SU-DHL-6 (cell line): ENCODE data around the gene ZNF563.

Experiments
- H2AFZ ChIP-seq: fragments of 200-600 bp; sonication (generic); 2 replicates; pipeline ENCODE4 v1.6.1; 2014; ENCODE audit warnings: low read depth, mild to moderate bottlenecking, moderate library complexity, mixed read lengths, antibody characterized with exemption, low read length; ENCODE audit not compliant: severe bottlenecking
- H3F3A ChIP-seq: fragments of 200-600 bp; shearing (Covaris generic); 2 replicates; pipeline ENCODE4 v1.6.0; 2016; ENCODE audit warnings: antibody characterized with exemption, mild to moderate bottlenecking; ENCODE audit not compliant: insufficient read depth
- H3K27ac ChIP-seq: fragments of 200-600 bp; sonication (generic); 2 replicates; pipeline ENCODE4 v1.5.1; 2016; ENCODE audit warnings: low read depth, mild to moderate bottlenecking, low read length, moderate library complexity, mixed read lengths
- H3K27me3 ChIP-seq: fragments of 200-600 bp; sonication (generic), shearing (Covaris generic); 2 replicates; pipeline ENCODE4 v1.6.0; 2014; ENCODE audit warnings: mild to moderate bottlenecking, low read length
- H3K36me3 ChIP-seq: fragments of 200-600 bp; sonication (generic); 2 replicates; pipeline ENCODE4 v1.6.1; 2014; ENCODE audit warnings: mild to moderate bottlenecking, low read length, mixed read lengths
- H3K4me2 ChIP-seq: fragments of 300-600, 200-600 bp; shearing (Covaris generic), sonication (generic); 2 replicates; pipeline ENCODE4 v1.6.0; 2014; ENCODE audit warnings: low read length, low read depth, mild to moderate bottlenecking; ENCODE audit not compliant: poor library complexity, severe bottlenecking
- H3K4me3 ChIP-seq: fragments of 200-600 bp; sonication (generic); 2 replicates; pipeline ENCODE4 v1.5.1; 2014; ENCODE audit warnings: antibody characterized with exemption, low read length, mild to moderate bottlenecking, mixed read lengths; ENCODE audit not compliant: insufficient read depth, poor library complexity, severe bottlenecking
- H3K79me2 ChIP-seq: fragments of 200-600 bp; sonication (generic); 2 replicates; pipeline ENCODE4 v1.6.1; 2014; ENCODE audit warnings: mild to moderate bottlenecking, low read length, moderate library complexity; ENCODE audit not compliant: insufficient read depth
- H3K9ac ChIP-seq: fragments of 200-600 bp; sonication (generic); 2 replicates; pipeline ENCODE4 v1.7.0; 2014; ENCODE audit warnings: mild to moderate bottlenecking, low read length
- H3K9me2 ChIP-seq: fragments of 200-600 bp; sonication (generic); replicated peaks from 2 replicates; pipeline ENCODE4 v1.6.1; 2014; ENCODE audit warnings: low read length; ENCODE audit not compliant: insufficient read depth
- H3K9me3 ChIP-seq: fragments of 200-600 bp; sonication (generic); 2 replicates; pipeline ENCODE4 v1.6.1; 2014; ENCODE audit warnings: low read length, mixed read lengths; ENCODE audit not compliant: insufficient read depth
- H4K20me1 ChIP-seq: fragments of 200-600 bp; sonication (generic); 2 replicates; pipeline ENCODE4 v1.6.1; 2014; ENCODE audit warnings: low read depth, mild to moderate bottlenecking, antibody characterized with exemption, low read length, moderate library complexity, mixed read lengths
- EZH2phosphoT487 ChIP-seq: fragments of 200-600 bp; sonication (generic), shearing (Covaris generic); conservative IDR thresholded peaks from 2 replicates; pipeline ENCODE4 v1.6.1; 2018; ENCODE audit warnings: mild to moderate bottlenecking, antibody characterized with exemption, low read length, moderate library complexity, mixed read lengths
- TF ChIP-seq, protein P1 (sequence below): fragments of 200-600 bp; sonication (generic); IDR thresholded peaks from one replicate; pipeline ENCODE4 v1.5.1; 2017; ENCODE audit warnings: antibody characterized with exemption, mild to moderate bottlenecking, low read length, moderate library complexity; ENCODE audit not compliant: insufficient read depth, poor library complexity, severe bottlenecking

The ZNF563 gene

DNA sequence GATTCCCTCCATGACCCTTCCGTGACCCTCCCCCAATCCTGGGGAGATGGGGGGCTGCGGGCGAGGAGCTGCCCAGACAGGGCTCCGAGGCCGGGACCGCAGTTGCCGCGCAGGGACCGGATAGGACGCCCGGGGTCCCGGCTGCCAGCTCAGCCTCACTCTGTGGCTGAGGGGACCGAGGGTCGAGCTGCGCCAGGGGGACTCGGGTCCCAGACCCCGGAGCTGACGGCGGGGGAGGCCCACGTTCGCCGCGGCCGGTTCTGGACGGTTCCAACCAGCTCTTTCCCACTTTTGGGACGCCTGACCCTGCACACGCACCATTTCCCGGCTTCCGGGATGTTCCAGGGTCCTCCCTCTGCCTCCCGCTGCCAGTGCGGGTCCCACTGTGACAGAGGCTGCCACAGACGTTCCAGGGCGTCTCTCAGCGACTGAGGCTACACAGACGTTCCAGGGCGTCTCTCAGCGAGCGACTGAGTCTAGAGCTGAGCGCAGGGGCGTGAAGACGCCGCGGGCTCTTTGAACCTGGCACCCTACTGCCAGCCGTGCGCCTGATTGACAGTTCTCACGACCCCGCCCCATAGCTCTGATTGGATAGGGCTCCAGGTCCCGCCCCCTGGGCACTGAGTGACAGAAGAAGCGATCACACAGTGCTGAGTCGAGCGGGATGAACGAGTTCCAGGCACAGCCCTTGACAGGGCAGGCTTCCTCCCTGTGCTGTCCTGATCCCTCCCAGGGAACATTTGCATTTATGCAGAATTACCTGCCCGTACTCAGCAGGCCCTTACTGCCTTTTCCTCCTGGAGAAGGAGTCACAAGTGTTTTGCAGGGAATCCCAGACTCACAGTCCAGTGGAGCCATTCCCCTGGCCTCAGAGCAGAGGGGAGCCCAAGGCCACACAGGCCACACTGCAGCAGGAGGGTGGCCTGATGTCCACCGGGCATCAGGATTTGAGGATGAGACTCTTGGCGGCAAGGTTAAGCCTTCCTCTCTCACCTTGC, at the start of gene ZNF563:
Gene ZNF563 (minus strand): TSS at position 472 of the 998 bp plus-strand sequence. CDS start 151 bp downstream, at position 321.
- Histone ChIP-seq H3K4me3 (peak within 1 kb of the TSS; percentile 86), H3K27ac (peak within 1 kb of the TSS; percentile 93), H3K4me2 (peak within 1 kb of the TSS; percentile 99)

GRCh38 chr19:12380444-12380737, 47.0 kb upstream of the ZNF563 start:
- Histone ChIP-seq H3K4me3 (no peak overlapping the region), H3F3A (no peaks in the 10 kb centered on the region), H3K9me2 (no peaks in the 10 kb centered on the region), H3K79me2 (no peaks in the 10 kb centered on the region), H4K20me1 (no peaks in the 10 kb centered on the region), H3K9me3 (peaks cover 30% of the 10 kb centered on the region; the same call in 1 of the 2 replicates), H2AFZ (no peak overlapping the region), H3K9ac (no peak overlapping the region), H3K27ac (no peak overlapping the region), H3K27me3 (no peaks in the 10 kb centered on the region), H3K36me3 (peaks cover 34% of the 10 kb centered on the region), H3K4me2 (no peak overlapping the region)
- TF ChIP-seq EZH2phosphoT487: no peak

More for the DNA sequence above, at the start of gene ZNF563:
- peaks cover 35% of the 10 kb centered on the region for H3K79me2 ChIP-seq
- no peaks in the 10 kb centered on the region for H4K20me1 ChIP-seq
- no peaks in the 10 kb centered on the region for H3K9me2 ChIP-seq
- no peaks in the 10 kb centered on the region for H3K27me3 ChIP-seq
- no peaks in the 10 kb centered on the region for H3K36me3 ChIP-seq
- peaks cover 22% of the 10 kb centered on the region for H3F3A ChIP-seq
- H2AFZ ChIP-seq: peak within 1 kb of the TSS; percentile 87
- no peaks in the 10 kb centered on the region for H3K9me3 ChIP-seq
- peak within 1 kb of the TSS; percentile 94 for H3K9ac ChIP-seq
- TF ChIP-seq EZH2phosphoT487: no peak
- TF ChIP-seq, protein P1, sequence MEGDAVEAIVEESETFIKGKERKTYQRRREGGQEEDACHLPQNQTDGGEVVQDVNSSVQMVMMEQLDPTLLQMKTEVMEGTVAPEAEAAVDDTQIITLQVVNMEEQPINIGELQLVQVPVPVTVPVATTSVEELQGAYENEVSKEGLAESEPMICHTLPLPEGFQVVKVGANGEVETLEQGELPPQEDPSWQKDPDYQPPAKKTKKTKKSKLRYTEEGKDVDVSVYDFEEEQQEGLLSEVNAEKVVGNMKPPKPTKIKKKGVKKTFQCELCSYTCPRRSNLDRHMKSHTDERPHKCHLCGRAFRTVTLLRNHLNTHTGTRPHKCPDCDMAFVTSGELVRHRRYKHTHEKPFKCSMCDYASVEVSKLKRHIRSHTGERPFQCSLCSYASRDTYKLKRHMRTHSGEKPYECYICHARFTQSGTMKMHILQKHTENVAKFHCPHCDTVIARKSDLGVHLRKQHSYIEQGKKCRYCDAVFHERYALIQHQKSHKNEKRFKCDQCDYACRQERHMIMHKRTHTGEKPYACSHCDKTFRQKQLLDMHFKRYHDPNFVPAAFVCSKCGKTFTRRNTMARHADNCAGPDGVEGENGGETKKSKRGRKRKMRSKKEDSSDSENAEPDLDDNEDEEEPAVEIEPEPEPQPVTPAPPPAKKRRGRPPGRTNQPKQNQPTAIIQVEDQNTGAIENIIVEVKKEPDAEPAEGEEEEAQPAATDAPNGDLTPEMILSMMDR: no peak

DNA sequence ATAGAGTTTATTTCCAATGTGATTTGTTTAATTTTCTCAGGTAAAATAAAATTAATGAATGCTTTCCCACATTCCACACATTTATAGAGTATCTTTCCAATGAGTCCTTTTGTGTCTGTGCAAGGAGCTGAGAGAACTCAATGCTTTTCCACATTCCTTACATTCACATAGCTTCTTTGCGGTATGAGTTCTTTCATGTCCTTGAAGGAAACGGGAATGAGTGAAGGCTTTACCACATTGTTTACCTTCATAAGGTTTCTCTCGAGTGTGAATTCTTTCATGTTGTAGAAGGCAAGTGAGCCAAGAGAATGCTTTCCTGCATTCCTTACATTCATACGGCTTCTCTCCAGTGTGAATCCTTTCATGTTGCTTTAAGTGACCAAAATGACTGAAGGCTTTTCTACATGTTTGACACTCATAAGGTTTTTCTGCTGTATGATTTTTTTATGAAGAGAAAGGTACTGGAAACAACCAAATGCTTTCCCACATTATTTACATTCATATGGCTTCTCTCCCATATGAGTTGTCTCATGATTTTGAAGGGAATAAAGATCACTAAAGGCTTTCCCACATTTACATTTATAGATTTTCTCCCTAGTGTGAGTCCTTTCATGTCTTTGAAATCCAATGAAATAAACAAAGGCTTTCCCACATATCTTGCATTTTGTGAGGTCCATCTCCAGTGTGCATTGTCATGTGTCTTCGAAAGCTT, 46.5 kb upstream of the ZNF563 start:
- H3K9ac ChIP-seq: no peak overlapping the region
- H3K27me3 ChIP-seq: no peaks in the 10 kb centered on the region
- no peaks in the 10 kb centered on the region for H3K9me2 ChIP-seq
- no peak overlapping the region for H3K4me3 ChIP-seq
- TF ChIP-seq, protein P1: no peak
- no peak for TF ChIP-seq EZH2phosphoT487
- H2AFZ ChIP-seq: no peak overlapping the region
- H3F3A ChIP-seq: no peaks in the 10 kb centered on the region
- H3K36me3 ChIP-seq: peaks cover 34% of the 10 kb centered on the region
- H4K20me1 ChIP-seq: no peaks in the 10 kb centered on the region
- H3K4me2 ChIP-seq: no peak overlapping the region
- H3K79me2 ChIP-seq: no peaks in the 10 kb centered on the region
- H3K27ac ChIP-seq: no peak overlapping the region
- H3K9me3 ChIP-seq: peaks cover 30% of the 10 kb centered on the region; the same call in 1 of the 2 replicates
